GM12892 (cell line): ENCODE results near the gene S1PR1.
"Not testable (repeated sequence)": the region's sequence is repeated elsewhere in the genome, so short reads cannot be mapped to it uniquely, and the experiment has no call there.

Source experiments
- POLR2A ChIP-seq: IDR thresholded peaks from 2 replicates; pipeline ENCODE4 v1.6.1; 2011; ENCODE audit warnings: low read depth, low read length, control low read depth
- POLR2AphosphoS5 ChIP-seq: IDR thresholded peaks from 2 replicates; pipeline ENCODE4 v1.6.1; 2011; ENCODE audit warnings: low read depth, low read length, control low read depth
- TAF1 ChIP-seq: IDR thresholded peaks from 2 replicates; pipeline ENCODE4 v1.6.1; 2011; ENCODE audit warnings: low read depth, mild to moderate bottlenecking, control low read depth, low read length, borderline replicate concordance

DNA sequence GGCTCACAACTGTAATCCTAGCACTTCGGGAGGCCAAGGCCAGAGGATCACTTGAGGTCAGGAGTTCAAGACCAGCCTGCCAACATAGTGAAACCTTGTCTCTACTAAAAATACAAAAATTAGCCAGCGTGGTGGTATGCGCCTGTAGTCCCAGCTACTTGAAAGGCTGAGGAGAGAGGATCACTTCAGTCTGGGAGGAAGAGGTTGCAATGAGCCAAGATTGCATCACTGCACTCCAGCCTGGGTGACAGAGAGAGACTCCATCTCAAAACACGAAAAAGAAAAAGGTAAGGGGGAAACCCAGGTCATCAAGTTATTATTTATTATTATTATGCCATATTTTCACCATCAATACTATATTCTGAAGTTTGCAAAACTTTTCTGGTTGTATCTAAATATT lies 30.7 kb upstream of the S1PR1 start:
- not testable (repeated sequence) for TF ChIP-seq POLR2AphosphoS5, POLR2A, TAF1
